ENCODE results near the gene NOTCH1. TPM values are rescaled to one million over a fixed set of nuclear protein-coding genes. Genes with fewer than 3 reads are reported as not detected.

NOTCH1 gene
- total and polyA plus RNA-seq, 5 donors from 2014 or later = 1.2 to 52.3 (median 1.6) TPM

- no peak overlapping the region for H3K27ac Mint-ChIP-seq
- no peak overlapping the region for H3K4me3 Mint-ChIP-seq
- H3K4me1 Mint-ChIP-seq = peaks cover 0 to 5% (median under 1%) of the 10 kb centered on the region in 4 donors
These were observed 56.1 kb downstream of the NOTCH1 start for GRCh38 chr9:136489731-136490130.

GRCh38 chr9:136488247-136489214, 57.3 kb downstream of the NOTCH1 start:
- no peaks in the 10 kb centered on the region for H3K36me3 Mint-ChIP-seq
- no peak overlapping the region for H3K27ac Mint-ChIP-seq
- no peaks in the 10 kb centered on the region for H3K36me3 ChIP-seq (ENCODE audit: control insufficient read depth, insufficient read depth, low read length)
- H3K4me3 ChIP-seq (ENCODE audit: low read depth, low read length) = no peak overlapping the region
- DNase-seq = peak; percentile 65 to 76 (median 68)
- no peaks in the 10 kb centered on the region for H3K9me3 ChIP-seq (ENCODE audit: control insufficient read depth in 2 of 2, low read length in 2 of 2)
- H3K27me3 Mint-ChIP-seq = peaks cover 4% of the 10 kb centered on the region
- ATAC-seq (ENCODE audit: low read depth in 2 of 2) = peak; percentile 29 to 44
- H3K4me1 ChIP-seq (ENCODE audit: control insufficient read depth, insufficient read depth, low read length, poor library complexity, severe bottlenecking) = peaks cover 17% of the 10 kb centered on the region
- H3K4me3 Mint-ChIP-seq = peak overlapping the region in 1 of 4 donors; percentile 76
- peaks cover 0 to 7% (median under 1%) of the 10 kb centered on the region in 4 donors for H3K4me1 Mint-ChIP-seq
- no peak overlapping the region for H3K27ac ChIP-seq (ENCODE audit: insufficient read depth, low read length, poor library complexity, severe bottlenecking)
- H3K9me3 Mint-ChIP-seq = peaks cover 0 to 1% (median 0%) of the 10 kb centered on the region in 7 donors
- H3K27me3 ChIP-seq (ENCODE audit: control insufficient read depth, insufficient read depth, low read length) = no peaks in the 10 kb centered on the region

More at GRCh38 chr9:136489731-136490130, 56.1 kb downstream of the NOTCH1 start:
- H3K27me3 ChIP-seq (ENCODE audit: control insufficient read depth, insufficient read depth, low read length) = no peaks in the 10 kb centered on the region
- no peaks in the 10 kb centered on the region for H3K9me3 ChIP-seq (ENCODE audit: control insufficient read depth in 2 of 2, low read length in 2 of 2)
- no peak for DNase-seq
- H3K4me1 ChIP-seq (ENCODE audit: control insufficient read depth, insufficient read depth, low read length, poor library complexity, severe bottlenecking) = peaks cover 7% of the 10 kb centered on the region
- Mint-ChIP-seq H3K9me3 (peaks cover 0 to 1% (median 0%) of the 10 kb centered on the region in 7 donors), H3K36me3 (no peaks in the 10 kb centered on the region), H3K27me3 (peaks cover 3% of the 10 kb centered on the region)
- no peak for ATAC-seq (ENCODE audit: low read depth in 2 of 2)
- no peak overlapping the region for H3K27ac ChIP-seq (ENCODE audit: insufficient read depth, low read length, poor library complexity, severe bottlenecking)
- no peak overlapping the region for H3K4me3 ChIP-seq (ENCODE audit: low read depth, low read length)
- H3K36me3 ChIP-seq (ENCODE audit: control insufficient read depth, insufficient read depth, low read length) = no peaks in the 10 kb centered on the region

DNA sequence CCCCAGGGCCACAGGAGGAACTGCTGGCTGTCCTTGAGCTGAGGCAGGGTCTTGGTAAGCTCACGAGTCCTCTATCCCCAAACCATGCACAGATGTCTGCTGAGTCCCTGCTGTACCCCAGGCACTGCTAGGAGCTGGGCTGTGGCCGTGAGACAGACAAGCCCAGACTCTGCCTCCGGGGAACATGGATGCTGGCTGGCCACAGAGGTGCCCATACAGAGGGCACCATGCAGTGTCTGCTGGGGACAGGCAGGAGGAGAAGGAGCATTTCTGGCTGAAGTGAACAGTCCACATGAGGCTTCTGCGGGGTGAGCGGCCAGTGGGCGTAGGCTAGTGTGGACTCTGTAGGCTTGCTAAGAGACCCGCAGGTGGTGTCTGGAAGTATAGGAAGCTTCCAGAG, 58.2 kb downstream of the NOTCH1 start:
- no peaks in the 10 kb centered on the region for H3K27me3 ChIP-seq (ENCODE audit: control insufficient read depth, insufficient read depth, low read length)
- H3K27ac ChIP-seq (ENCODE audit: insufficient read depth, low read length, poor library complexity, severe bottlenecking) = no peak overlapping the region
- peaks cover 18% of the 10 kb centered on the region for H3K4me1 ChIP-seq (ENCODE audit: control insufficient read depth, insufficient read depth, low read length, poor library complexity, severe bottlenecking)
- no peaks in the 10 kb centered on the region for H3K36me3 Mint-ChIP-seq
- peak overlapping the region in 1 of 4 donors; percentile 64 for H3K4me3 Mint-ChIP-seq
- H3K27me3 Mint-ChIP-seq = peaks cover 8% of the 10 kb centered on the region
- DNase-seq (no peak), ATAC-seq (ENCODE audit: low read depth in 2 of 2) (no peak)
- H3K36me3 ChIP-seq (ENCODE audit: control insufficient read depth, insufficient read depth, low read length) = no peaks in the 10 kb centered on the region
- H3K27ac Mint-ChIP-seq = no peak overlapping the region
- no peaks in the 10 kb centered on the region for H3K9me3 ChIP-seq (ENCODE audit: control insufficient read depth in 2 of 2, low read length in 2 of 2)
- H3K4me3 ChIP-seq (ENCODE audit: low read depth, low read length) = no peak overlapping the region
- peaks cover 0 to 9% (median 3%) of the 10 kb centered on the region in 4 donors for H3K4me1 Mint-ChIP-seq
- H3K9me3 Mint-ChIP-seq = peaks cover 0 to 1% (median 0%) of the 10 kb centered on the region in 7 donors

GRCh38 chr9:136486823-136487620, 58.8 kb downstream of the NOTCH1 start:
- no peak for ATAC-seq (ENCODE audit: low read depth in 2 of 2)
- H3K4me3 ChIP-seq (ENCODE audit: low read depth, low read length) = no peak overlapping the region
- Mint-ChIP-seq H3K36me3 (no peaks in the 10 kb centered on the region), H3K4me3 (peak overlapping the region in 1 of 4 donors; percentile 64), H3K9me3 (peaks cover 0 to 1% (median 0%) of the 10 kb centered on the region in 7 donors), H3K27me3 (peaks cover 8% of the 10 kb centered on the region), H3K4me1 (peaks cover 0 to 13% (median 6%) of the 10 kb centered on the region in 4 donors), H3K27ac (no peak overlapping the region)
- H3K9me3 ChIP-seq (ENCODE audit: control insufficient read depth in 2 of 2, low read length in 2 of 2) = no peaks in the 10 kb centered on the region
- no peak for DNase-seq
- peaks cover 25% of the 10 kb centered on the region for H3K4me1 ChIP-seq (ENCODE audit: control insufficient read depth, insufficient read depth, low read length, poor library complexity, severe bottlenecking)
- H3K27ac ChIP-seq (ENCODE audit: insufficient read depth, low read length, poor library complexity, severe bottlenecking) = no peak overlapping the region
- H3K27me3 ChIP-seq (ENCODE audit: control insufficient read depth, insufficient read depth, low read length) = no peaks in the 10 kb centered on the region
- H3K36me3 ChIP-seq (ENCODE audit: control insufficient read depth, insufficient read depth, low read length) = no peaks in the 10 kb centered on the region

DNA sequence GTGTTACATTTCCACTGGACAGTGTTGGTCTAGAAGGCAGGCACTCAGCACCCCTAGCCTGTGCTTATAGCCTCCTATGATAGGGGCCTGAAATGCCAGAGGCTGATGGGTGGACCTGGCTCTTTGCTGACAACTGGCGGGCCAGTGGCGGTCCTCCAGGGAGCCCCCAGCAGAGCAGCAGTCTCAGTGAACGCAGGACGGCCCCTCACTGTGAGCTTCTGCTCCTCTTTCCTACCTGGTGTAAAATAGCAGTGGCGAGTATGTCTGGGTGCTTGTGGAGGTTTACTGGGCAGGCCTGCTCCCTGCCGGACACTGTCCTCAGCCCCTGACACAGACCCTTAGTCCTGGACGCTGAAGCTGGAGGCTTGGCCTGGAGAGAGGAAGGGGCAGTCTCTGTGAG, 59.7 kb downstream of the NOTCH1 start:
- peaks cover 8% of the 10 kb centered on the region for H3K27me3 Mint-ChIP-seq
- Histone ChIP-seq H3K27ac (ENCODE audit: insufficient read depth, low read length, poor library complexity, severe bottlenecking) (no peak overlapping the region), H3K36me3 (ENCODE audit: control insufficient read depth, insufficient read depth, low read length) (no peaks in the 10 kb centered on the region), H3K9me3 (ENCODE audit: control insufficient read depth in 2 of 2, low read length in 2 of 2) (no peaks in the 10 kb centered on the region), H3K4me3 (ENCODE audit: low read depth, low read length) (no peak overlapping the region), H3K4me1 (ENCODE audit: control insufficient read depth, insufficient read depth, low read length, poor library complexity, severe bottlenecking) (peaks cover 34% of the 10 kb centered on the region), H3K27me3 (ENCODE audit: control insufficient read depth, insufficient read depth, low read length) (no peaks in the 10 kb centered on the region)
- H3K9me3 Mint-ChIP-seq = peaks cover 0 to 1% (median 0%) of the 10 kb centered on the region in 7 donors
- peaks cover 0 to 22% (median 13%) of the 10 kb centered on the region in 4 donors for H3K4me1 Mint-ChIP-seq
- H3K27ac Mint-ChIP-seq = no peak overlapping the region
- no peak for ATAC-seq (ENCODE audit: low read depth in 2 of 2)
- H3K4me3 Mint-ChIP-seq = peak overlapping the region in 1 of 4 donors; percentile 87
- H3K36me3 Mint-ChIP-seq = no peaks in the 10 kb centered on the region
- no peak for DNase-seq

- Histone ChIP-seq H3K4me3 (ENCODE audit: low read depth, low read length) (no peak overlapping the region), H3K27me3 (ENCODE audit: control insufficient read depth, insufficient read depth, low read length) (no peaks in the 10 kb centered on the region), H3K4me1 (ENCODE audit: control insufficient read depth, insufficient read depth, low read length, poor library complexity, severe bottlenecking) (peaks cover 36% of the 10 kb centered on the region), H3K9me3 (ENCODE audit: control insufficient read depth in 2 of 2, low read length in 2 of 2) (no peaks in the 10 kb centered on the region), H3K27ac (ENCODE audit: insufficient read depth, low read length, poor library complexity, severe bottlenecking) (peak overlapping the region; percentile 98), H3K36me3 (ENCODE audit: control insufficient read depth, insufficient read depth, low read length) (no peaks in the 10 kb centered on the region)
- H3K4me3 Mint-ChIP-seq = peak overlapping the region; percentile 61 to 87 (median 73)
- peaks cover 0 to 25% (median 13%) of the 10 kb centered on the region in 4 donors for H3K4me1 Mint-ChIP-seq
- H3K36me3 Mint-ChIP-seq = no peaks in the 10 kb centered on the region
- peak overlapping the region in 2 of 3 donors; percentile 81 to 86 for H3K27ac Mint-ChIP-seq
- ATAC-seq (ENCODE audit: low read depth in 2 of 2) = no peak
- DNase-seq = peak; percentile 69 to 80 (median 79)
- peaks cover 8% of the 10 kb centered on the region for H3K27me3 Mint-ChIP-seq
- H3K9me3 Mint-ChIP-seq = peaks cover 0 to 1% (median 0%) of the 10 kb centered on the region in 7 donors
These were observed 60.5 kb downstream of the NOTCH1 start for GRCh38 chr9:136485049-136486045.
